ES-I3 (cell line): ENCODE results near the gene PRTG.
"Not testable (repeated sequence)": the region's sequence is repeated elsewhere in the genome, so short reads cannot be mapped to it uniquely, and the experiment has no call there.

Source experiments
- H3K36me3 ChIP-seq: 2 replicates; pipeline ENCODE4 v1.6.1; 2013; ENCODE audit warnings: mild to moderate bottlenecking, low read length, control low read depth, moderate library complexity; ENCODE audit not compliant: insufficient read depth
- H3K4me1 ChIP-seq: 2 replicates; pipeline ENCODE4 v1.6.1; 2013; ENCODE audit warnings: mild to moderate bottlenecking, control low read depth, low read length; ENCODE audit not compliant: insufficient read depth
- H3K9ac ChIP-seq: 2 replicates; pipeline ENCODE4 v1.6.1; 2013; ENCODE audit warnings: low read depth, mild to moderate bottlenecking, low read length, moderate library complexity
- H3K9me3 ChIP-seq: 2 replicates; pipeline ENCODE4 v1.6.1; 2013; ENCODE audit warnings: mild to moderate bottlenecking, low read length, moderate library complexity; ENCODE audit not compliant: control insufficient read depth, insufficient read depth

The PRTG gene

DNA sequence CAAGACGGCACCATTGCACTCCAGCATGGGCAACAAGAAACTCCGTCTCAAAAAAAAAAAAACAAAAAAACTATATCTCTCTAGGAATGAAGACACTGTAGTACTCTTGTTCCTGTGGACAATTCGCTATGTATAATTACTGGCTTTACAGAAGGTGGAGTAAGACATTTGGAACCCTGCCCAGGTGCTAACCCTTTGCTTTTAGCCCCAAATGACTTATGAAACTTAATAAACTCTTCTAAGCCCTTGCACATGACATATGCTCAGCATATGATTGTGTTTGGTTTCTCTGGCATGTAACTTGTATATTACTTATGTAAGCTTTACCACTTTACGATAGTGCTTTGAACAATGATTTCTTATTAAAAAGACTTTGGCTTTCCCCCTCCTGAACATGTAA is 27.3 kb upstream of the PRTG start:
- Histone ChIP-seq H3K36me3 (no peaks in the 10 kb centered on the region), H3K9me3 (no peaks in the 10 kb centered on the region), H3K4me1 (peaks cover 5% of the 10 kb centered on the region), H3K9ac (no peak overlapping the region)

- Histone ChIP-seq H3K9me3 (no peaks in the 10 kb centered on the region), H3K36me3 (no peaks in the 10 kb centered on the region), H3K9ac (no peak overlapping the region), H3K4me1 (no peaks in the 10 kb centered on the region)
These were observed 25.8 kb upstream of the PRTG start for GRCh38 chr15:55768670-55769185.

DNA sequence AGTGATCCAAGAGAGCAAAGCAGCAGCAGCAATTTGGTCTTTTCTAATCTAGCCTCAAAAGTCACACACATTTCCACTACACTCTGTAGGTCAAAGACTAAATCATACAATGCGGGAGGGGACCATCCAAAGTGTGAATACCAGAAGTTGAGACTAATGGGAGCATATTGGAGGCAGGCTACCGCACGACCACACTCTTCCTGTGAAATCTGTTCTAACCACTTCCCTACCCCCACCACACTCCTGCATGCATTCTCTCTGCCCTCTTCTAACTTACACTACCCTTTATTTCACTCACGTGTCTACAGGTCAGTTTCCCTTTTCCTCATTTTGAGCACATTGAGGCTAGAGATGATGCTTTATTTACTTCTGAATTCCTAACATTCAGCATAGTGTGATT is 23.7 kb upstream of the PRTG start:
- H3K9me3 ChIP-seq: no peaks in the 10 kb centered on the region
- H3K4me1 ChIP-seq: no peaks in the 10 kb centered on the region
- H3K9ac ChIP-seq: no peak overlapping the region
- H3K36me3 ChIP-seq: no peaks in the 10 kb centered on the region

DNA sequence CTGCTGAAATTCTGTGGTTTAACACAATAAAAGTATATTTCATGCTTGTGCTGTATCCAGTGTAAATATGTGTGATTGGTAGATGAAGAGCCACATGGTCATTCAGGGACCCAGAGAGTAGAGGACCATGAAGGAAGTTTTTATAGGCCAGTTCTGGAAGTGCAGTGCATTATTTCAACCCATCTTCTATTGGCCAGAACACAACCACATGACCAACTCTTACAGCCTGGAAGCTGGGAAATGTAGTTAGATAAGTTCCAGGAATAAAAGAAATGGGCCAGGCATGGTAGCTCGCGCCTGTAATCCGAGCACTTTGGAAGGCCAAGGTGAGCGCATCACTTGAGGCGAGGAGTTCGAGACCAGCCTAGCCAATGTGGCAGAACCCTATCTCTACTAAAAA is 21.4 kb upstream of the PRTG start:
- Histone ChIP-seq H3K9ac (no peak overlapping the region), H3K36me3 (no peaks in the 10 kb centered on the region), H3K4me1 (no peaks in the 10 kb centered on the region), H3K9me3 (no peaks in the 10 kb centered on the region)

DNA sequence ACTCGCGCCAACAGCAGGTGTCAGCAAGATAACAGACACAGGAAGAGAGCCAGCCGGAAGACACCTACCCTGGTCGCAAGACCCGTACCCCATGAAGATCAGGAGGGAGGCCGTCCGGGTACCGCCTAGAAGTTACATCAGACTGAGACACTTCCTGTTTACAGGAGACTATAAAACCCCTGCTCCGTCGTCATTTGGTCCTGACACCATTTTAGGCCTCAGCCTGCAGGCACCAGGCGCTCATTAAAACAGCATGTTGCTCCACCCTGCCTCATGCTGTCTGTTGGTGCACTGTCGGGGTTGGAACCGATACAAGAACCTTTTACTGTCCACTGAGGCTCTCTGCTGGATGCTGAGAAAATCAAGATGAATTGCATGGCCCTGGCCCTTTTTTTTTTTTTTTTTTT is 15.6 kb upstream of the PRTG start:
- Histone ChIP-seq H3K9ac (no peak overlapping the region), H3K9me3 (no peaks in the 10 kb centered on the region), H3K36me3 (no peaks in the 10 kb centered on the region), H3K4me1 (peaks cover 5% of the 10 kb centered on the region; the same call in 1 of the 2 replicates)

DNA sequence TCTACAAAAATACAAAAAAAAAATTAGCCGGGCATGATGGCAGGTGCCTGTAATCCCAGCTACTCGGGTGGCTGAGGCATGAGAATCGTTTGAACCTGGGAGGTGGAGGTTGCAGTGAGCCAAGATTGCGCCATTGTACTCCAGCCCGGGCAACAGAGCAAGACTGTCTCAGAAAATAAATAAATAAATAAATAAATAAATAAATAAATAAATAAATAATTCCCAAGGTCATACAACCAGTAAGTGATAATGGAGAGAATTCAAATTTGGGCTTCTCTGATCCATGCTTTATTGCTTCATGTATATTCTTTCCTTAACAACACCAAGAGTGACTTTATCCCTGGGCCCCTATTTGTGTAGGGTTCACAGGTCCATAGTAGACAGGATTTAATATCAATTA is 10.5 kb upstream of the PRTG start:
- H3K4me1 ChIP-seq: not testable (repeated sequence)

GRCh38 chr15:55750706-55751105 is 7.8 kb upstream of the PRTG start:
- H3K9ac ChIP-seq: no peak overlapping the region
- H3K4me1 ChIP-seq: no peaks in the 10 kb centered on the region
- H3K9me3 ChIP-seq: no peaks in the 10 kb centered on the region
- no peaks in the 10 kb centered on the region for H3K36me3 ChIP-seq

More for the DNA sequence above, 10.5 kb upstream of the PRTG start:
- H3K36me3 ChIP-seq, H3K9ac ChIP-seq, H3K9me3 ChIP-seq: not testable (repeated sequence)

DNA sequence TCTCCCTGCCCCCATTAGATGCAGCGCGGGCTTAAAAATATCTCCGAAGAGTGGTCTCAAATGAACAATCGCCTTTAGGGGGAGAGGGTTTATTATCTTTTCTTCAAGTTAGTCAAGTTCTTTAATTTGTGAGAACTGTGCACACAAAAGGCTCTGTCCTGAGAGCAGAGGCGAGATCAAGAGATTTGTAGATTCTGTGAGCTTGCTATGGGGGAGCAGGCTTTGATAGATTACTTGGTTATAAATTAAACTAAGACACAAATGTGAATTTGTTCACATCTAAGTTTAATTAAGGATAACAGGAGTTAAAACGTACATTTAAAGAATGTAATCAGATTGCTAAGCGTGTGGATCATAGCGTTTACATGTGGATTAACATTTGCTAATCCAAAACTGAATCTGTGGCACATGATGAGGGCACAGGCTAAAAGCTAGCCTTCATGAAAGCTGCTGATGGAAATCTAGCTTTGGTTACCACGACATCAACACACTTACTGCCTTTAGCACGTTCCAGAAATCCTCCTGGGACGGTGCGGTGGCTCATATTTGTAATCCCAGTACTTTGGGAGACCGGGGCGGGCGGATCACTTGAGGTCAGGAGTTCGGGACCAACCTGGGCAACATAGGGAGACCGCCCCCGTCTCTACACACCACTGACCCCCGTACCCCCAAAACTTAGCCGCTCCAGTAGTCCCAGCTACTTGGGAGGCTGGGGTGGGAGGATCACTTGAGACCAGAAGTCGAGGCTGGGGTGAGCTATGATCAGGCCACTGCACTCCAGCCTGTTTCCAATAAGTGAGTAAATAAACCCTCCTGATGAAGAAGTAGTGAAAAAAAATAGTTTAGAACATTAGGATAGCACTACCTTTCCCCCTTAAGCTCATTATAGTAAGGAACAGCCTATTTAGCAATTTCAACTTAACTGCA is 1.0 kb upstream of the PRTG start:
- Histone ChIP-seq H3K9me3 (no peaks in the 10 kb centered on the region; the same call in 1 of the 2 replicates), H3K9ac (peak overlapping the region; percentile 66; the same call in 1 of the 2 replicates), H3K36me3 (no peaks in the 10 kb centered on the region), H3K4me1 (0 out of 2 replicates have a peak, but pooled peaks cover 5% of the 10 kb centered on the region)

GRCh38 chr15:55742498-55742926 is 440 bp downstream of the PRTG start:
- Histone ChIP-seq H3K9me3 (peaks cover 2% of the 10 kb centered on the region; the same call in 1 of the 2 replicates), H3K4me1 (0 out of 2 replicates have a peak, but pooled peaks cover 5% of the 10 kb centered on the region), H3K36me3 (no peaks in the 10 kb centered on the region), H3K9ac (peak overlapping the region; percentile 66)

GRCh38 chr15:55741833-55742497 is 987 bp downstream of the PRTG start:
- H3K9me3 ChIP-seq: peaks cover 2% of the 10 kb centered on the region; the same call in 1 of the 2 replicates
- H3K4me1 ChIP-seq: 0 out of 2 replicates have a peak, but pooled peaks cover 5% of the 10 kb centered on the region
- no peaks in the 10 kb centered on the region for H3K36me3 ChIP-seq
- H3K9ac ChIP-seq: peak overlapping the region; percentile 66

- Histone ChIP-seq H3K36me3 (no peaks in the 10 kb centered on the region), H3K4me1 (0 out of 2 replicates have a peak, but pooled peaks cover 5% of the 10 kb centered on the region), H3K9ac (peak overlapping the region; percentile 10; the same call in 1 of the 2 replicates), H3K9me3 (peaks cover 2% of the 10 kb centered on the region; the same call in 1 of the 2 replicates)
These were observed 1.7 kb downstream of the PRTG start for GRCh38 chr15:55740981-55741832.

DNA sequence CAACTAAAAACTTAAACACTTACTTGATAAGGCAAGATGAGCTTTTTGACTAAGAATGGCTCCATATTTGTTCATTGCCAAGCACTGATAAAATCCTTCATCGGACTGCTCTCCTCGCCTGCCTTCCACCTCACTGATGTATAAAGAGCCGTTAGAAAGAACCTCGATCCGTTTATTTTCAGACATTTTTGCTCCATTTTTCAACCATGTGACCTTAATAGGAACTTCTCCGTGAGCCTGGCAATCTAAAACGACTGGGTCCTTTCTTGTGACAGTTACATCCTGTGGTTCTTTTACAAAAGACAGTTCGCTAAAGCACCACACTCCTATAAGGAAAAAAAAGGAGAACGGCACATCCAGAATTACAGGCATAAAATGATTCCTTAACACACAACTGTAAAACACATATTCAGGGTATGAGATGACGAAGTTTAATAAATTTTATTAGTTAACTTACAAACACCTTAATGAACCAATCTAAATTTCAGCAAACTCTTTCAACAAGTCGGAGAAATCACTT is 2.5 kb downstream of the PRTG start:
- H3K9ac ChIP-seq: no peak overlapping the region; the same call in 1 of the 2 replicates
- no peaks in the 10 kb centered on the region for H3K36me3 ChIP-seq
- 0 out of 2 replicates have a peak, but pooled peaks cover 5% of the 10 kb centered on the region for H3K4me1 ChIP-seq
- H3K9me3 ChIP-seq: peaks cover 2% of the 10 kb centered on the region; the same call in 1 of the 2 replicates

DNA sequence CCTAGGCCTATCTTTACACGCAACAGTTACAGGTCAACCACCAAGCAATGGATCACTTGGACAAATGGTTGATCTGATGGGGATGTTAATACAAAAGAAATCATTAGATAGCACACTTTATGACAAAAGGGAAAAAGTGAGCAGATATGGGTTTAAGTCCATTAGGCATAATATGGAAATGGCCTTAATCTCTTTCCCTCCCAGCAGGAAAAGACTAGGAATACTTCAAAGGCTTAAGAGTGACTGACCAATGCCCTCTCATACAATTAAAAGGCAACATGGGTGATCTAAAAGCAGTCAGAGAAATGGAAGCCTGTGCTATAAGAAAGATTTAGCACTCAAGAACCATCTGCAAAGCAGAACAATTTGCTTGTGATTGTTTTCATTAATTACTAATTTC is 3.3 kb downstream of the PRTG start:
- Histone ChIP-seq H3K4me1 (0 out of 2 replicates have a peak, but pooled peaks cover 5% of the 10 kb centered on the region), H3K9ac (no peak overlapping the region), H3K9me3 (peaks cover 2% of the 10 kb centered on the region; the same call in 1 of the 2 replicates), H3K36me3 (no peaks in the 10 kb centered on the region)
